ENCODE results near the gene SCP2. TPM values are rescaled to one million over a fixed set of nuclear protein-coding genes. Genes with fewer than 3 reads are reported as not detected.

Gene SCP2, protein sequence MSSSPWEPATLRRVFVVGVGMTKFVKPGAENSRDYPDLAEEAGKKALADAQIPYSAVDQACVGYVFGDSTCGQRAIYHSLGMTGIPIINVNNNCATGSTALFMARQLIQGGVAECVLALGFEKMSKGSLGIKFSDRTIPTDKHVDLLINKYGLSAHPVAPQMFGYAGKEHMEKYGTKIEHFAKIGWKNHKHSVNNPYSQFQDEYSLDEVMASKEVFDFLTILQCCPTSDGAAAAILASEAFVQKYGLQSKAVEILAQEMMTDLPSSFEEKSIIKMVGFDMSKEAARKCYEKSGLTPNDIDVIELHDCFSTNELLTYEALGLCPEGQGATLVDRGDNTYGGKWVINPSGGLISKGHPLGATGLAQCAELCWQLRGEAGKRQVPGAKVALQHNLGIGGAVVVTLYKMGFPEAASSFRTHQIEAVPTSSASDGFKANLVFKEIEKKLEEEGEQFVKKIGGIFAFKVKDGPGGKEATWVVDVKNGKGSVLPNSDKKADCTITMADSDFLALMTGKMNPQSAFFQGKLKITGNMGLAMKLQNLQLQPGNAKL
- 100 to 1,000 TPM in 3 of 4 donors, 10 to 100 TPM in 1; 92.4 to 125 (median 120) TPM for total RNA-seq

DNA sequence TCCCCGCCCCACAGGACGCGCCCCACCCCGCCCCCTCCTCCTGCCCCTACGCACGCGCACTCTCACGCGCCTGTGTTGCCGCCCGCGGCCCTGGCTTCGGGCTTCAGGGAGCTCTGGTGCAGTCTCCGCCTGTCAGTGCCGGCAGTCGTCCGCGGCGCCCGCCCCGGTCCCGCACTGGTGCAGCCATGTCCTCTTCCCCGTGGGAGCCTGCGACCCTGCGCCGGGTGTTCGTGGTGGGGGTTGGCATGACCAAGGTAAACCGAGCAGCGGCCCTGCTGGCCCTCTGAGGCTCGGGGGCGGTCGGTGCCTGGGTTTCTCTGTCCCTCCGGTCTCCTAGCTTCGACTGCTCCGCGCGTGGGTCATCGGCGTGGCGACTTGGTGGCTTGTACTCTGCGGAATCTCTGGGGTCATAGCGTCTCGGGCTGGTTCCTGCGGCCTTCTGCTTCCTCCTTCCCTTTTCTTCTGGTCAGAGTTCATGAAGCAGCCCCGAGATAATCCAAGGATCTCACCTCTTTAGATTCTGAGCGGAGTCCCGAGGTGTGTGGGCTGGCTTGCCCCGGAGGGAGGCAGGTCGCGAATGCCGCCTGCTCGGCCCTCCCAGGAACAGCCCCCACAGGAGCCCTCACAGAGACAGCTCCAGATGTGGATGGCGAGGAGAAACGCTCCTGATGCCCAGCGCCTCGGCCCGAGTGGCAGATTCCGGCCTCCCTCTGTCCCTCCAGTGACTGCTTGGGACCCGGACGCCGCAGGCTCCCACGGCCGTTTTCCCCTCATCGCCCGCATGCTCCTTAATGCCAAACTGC is at the start of gene SCP2:
SCP2 (plus strand) TSS at position 65 of the 803 bp plus-strand sequence; CDS start at position 186, 121 bp downstream.
- H3K9me3 ChIP-seq: no peaks in the 10 kb centered on the region
- no peaks in the 10 kb centered on the region for H3K36me3 ChIP-seq
- peak within 1 kb of the TSS; percentile 48 to 71 for H3K4me3 ChIP-seq
- H3K4me1 ChIP-seq: peaks cover 0 to 29% (median 0%) of the 10 kb centered on the region in 3 donors
- WGBS, 2 donors (ENCODE audit: low coverage in 1 of 2): 0% methylated on average over 10 of the region's 65 CpGs; no CpG with 5 or more reads in 1 of the 2 donors
- ATAC-seq: peak; percentile 95
- peak within 1 kb of the TSS; percentile 8 to 88 (median 84) for H3K27ac ChIP-seq
- no peaks in the 10 kb centered on the region for H3K27me3 ChIP-seq
- peak; percentile 74 for TF ChIP-seq POLR2AphosphoS5 (IDR thresholded peaks at IDR 0.05)
- peak; percentile 68 to 70 for TF ChIP-seq POLR2A (IDR thresholded peaks at IDR 0.05)
- TF ChIP-seq, protein P1, sequence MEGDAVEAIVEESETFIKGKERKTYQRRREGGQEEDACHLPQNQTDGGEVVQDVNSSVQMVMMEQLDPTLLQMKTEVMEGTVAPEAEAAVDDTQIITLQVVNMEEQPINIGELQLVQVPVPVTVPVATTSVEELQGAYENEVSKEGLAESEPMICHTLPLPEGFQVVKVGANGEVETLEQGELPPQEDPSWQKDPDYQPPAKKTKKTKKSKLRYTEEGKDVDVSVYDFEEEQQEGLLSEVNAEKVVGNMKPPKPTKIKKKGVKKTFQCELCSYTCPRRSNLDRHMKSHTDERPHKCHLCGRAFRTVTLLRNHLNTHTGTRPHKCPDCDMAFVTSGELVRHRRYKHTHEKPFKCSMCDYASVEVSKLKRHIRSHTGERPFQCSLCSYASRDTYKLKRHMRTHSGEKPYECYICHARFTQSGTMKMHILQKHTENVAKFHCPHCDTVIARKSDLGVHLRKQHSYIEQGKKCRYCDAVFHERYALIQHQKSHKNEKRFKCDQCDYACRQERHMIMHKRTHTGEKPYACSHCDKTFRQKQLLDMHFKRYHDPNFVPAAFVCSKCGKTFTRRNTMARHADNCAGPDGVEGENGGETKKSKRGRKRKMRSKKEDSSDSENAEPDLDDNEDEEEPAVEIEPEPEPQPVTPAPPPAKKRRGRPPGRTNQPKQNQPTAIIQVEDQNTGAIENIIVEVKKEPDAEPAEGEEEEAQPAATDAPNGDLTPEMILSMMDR (IDR thresholded peaks at IDR 0.05): no peak
- TF ChIP-seq EP300 (IDR thresholded peaks at IDR 0.05): no peak

DNA sequence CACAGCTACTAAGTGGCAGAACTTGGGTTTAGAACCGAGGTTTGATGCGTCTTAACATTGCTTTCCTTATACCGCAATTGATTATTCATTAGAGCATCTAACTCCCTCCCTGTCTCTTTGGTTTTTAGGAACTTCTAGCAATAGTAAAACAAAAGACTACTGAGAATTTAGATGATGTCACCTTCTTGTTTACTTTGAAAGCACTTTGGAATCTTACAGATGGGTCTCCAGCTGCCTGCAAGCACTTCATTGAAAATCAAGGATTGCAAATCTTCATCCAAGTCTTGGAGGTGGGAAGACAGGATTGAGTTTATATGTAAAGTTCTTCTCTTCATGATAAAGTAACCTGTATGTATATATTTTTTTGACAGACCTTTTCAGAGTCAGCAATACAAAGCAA is 49.5 kb upstream of the SCP2 start:
- H3K4me3 ChIP-seq: no peak overlapping the region
- TF ChIP-seq POLR2AphosphoS5 (IDR thresholded peaks at IDR 0.05) (no peak), POLR2A (IDR thresholded peaks at IDR 0.05) (no peak), EP300 (IDR thresholded peaks at IDR 0.05) (no peak)
- TF ChIP-seq, protein P1 (IDR thresholded peaks at IDR 0.05): no peak
- no peaks in the 10 kb centered on the region for H3K9me3 ChIP-seq
- no peaks in the 10 kb centered on the region for H3K4me1 ChIP-seq
- WGBS, 2 donors (ENCODE audit: low coverage in 1 of 2): 77 to 79% methylated on average over 3 of the region's 3 CpGs
- no peaks in the 10 kb centered on the region for H3K36me3 ChIP-seq
- no peaks in the 10 kb centered on the region for H3K27me3 ChIP-seq
- no peak for ATAC-seq
- H3K27ac ChIP-seq: no peak overlapping the region

DNA sequence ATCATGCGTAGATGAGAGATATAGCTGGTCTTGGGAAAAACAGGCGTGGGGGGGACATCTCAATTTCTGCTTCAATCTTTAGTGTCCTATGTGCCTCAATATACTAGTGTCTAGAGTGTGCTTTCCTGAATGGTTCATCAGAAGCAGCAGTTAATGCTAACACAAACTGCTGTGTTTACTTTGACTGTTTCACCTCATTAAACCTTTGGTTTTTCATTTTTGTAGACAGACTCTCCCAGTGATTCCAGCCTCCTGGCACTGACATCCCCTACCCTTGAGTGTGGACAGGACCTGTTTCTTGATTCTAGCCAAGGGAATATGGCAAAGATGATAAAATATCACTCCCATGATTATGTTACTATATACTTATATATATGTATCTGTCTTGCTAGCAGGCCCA is 46.9 kb upstream of the SCP2 start:
- ATAC-seq: no peak
- no peak for TF ChIP-seq POLR2A (IDR thresholded peaks at IDR 0.05)
- TF ChIP-seq, protein P1 (IDR thresholded peaks at IDR 0.05): no peak
- no peak for TF ChIP-seq POLR2AphosphoS5 (IDR thresholded peaks at IDR 0.05)
- TF ChIP-seq EP300 (IDR thresholded peaks at IDR 0.05): no peak
- no peaks in the 10 kb centered on the region for H3K27me3 ChIP-seq
- 100% methylated on average over 2 of the region's 2 CpGs; no CpG with 5 or more reads in 1 of the 2 donors for WGBS, 2 donors (ENCODE audit: low coverage in 1 of 2)
- H3K9me3 ChIP-seq: no peaks in the 10 kb centered on the region
- no peaks in the 10 kb centered on the region for H3K36me3 ChIP-seq
- H3K4me1 ChIP-seq: no peaks in the 10 kb centered on the region
- no peak overlapping the region for H3K27ac ChIP-seq
- no peak overlapping the region for H3K4me3 ChIP-seq

DNA sequence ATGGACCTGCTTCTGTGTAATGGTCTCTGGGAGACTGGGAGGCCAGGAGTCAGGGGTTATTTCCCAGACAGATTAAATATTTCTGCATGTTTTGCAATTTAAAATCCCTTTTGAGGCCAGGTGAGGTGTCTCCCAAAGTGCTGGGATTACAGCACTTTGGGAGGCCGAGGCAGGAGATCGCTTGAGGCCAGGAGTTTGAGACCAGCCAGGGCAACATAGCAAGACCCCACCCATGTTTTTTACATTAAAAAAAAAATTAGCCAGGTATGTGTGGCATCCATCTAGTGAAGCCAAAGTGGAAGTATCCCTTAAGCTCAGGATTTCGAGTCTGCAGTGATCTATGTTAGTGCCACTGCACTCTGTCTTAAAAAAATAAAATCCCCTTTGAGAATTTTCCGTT is 39.6 kb upstream of the SCP2 start:
- WGBS, 2 donors (ENCODE audit: low coverage in 1 of 2): 88 to 90% methylated on average over 3 to 4 of the region's 4 CpGs
- H3K4me1 ChIP-seq: no peaks in the 10 kb centered on the region
- no peaks in the 10 kb centered on the region for H3K9me3 ChIP-seq
- H3K27ac ChIP-seq: no peak overlapping the region
- H3K4me3 ChIP-seq: no peak overlapping the region
- no peak for ATAC-seq
- no peaks in the 10 kb centered on the region for H3K27me3 ChIP-seq
- TF ChIP-seq POLR2A (IDR thresholded peaks at IDR 0.05): no peak
- TF ChIP-seq EP300 (IDR thresholded peaks at IDR 0.05): no peak
- TF ChIP-seq POLR2AphosphoS5 (IDR thresholded peaks at IDR 0.05): no peak
- TF ChIP-seq, protein P1 (IDR thresholded peaks at IDR 0.05): no peak
- no peaks in the 10 kb centered on the region for H3K36me3 ChIP-seq
